GM18907 (cell line): Measurements from ENCODE around the gene MAVS.

ENCODE experiments used
- ATAC-seq: cut with Tn5 transposase; IDR thresholded peaks from one replicate; pipeline ENCODE4 v1.9.1; 2021; ENCODE audit warnings: mild to moderate bottlenecking, moderate library complexity; ENCODE audit not compliant: unreplicated experiment

Gene MAVS

GRCh38 chr20:3846740-3847428 lies at the start of gene MAVS:
Gene MAVS, plus strand, starts transcription at chr20:3846834. Its CDS starts 7,791 bp downstream, at chr20:3854625.
- peak; percentile 91 for ATAC-seq

GRCh38 chr20:3797226-3797545 lies 49.4 kb upstream of the MAVS start:
- no peak for ATAC-seq

GRCh38 chr20:3797592-3798372 lies 48.9 kb upstream of the MAVS start:
- no peak for ATAC-seq

- ATAC-seq, result no peak
Measured at GRCh38 chr20:3798373-3798768, 48.3 kb upstream of the MAVS start.

GRCh38 chr20:3798908-3799248 lies 47.8 kb upstream of the MAVS start:
- ATAC-seq, result no peak

GRCh38 chr20:3800256-3800877 lies 46.3 kb upstream of the MAVS start:
- ATAC-seq, result no peak

GRCh38 chr20:3800878-3801260 lies 45.8 kb upstream of the MAVS start:
- no peak for ATAC-seq

GRCh38 chr20:3801299-3801698 lies 45.3 kb upstream of the MAVS start:
- no peak for ATAC-seq

- ATAC-seq, result no peak
Measured at GRCh38 chr20:3801846-3802245, 44.8 kb upstream of the MAVS start.

- no peak for ATAC-seq
Measured at GRCh38 chr20:3802524-3803239, 44.0 kb upstream of the MAVS start.

GRCh38 chr20:3803289-3803688 lies 43.3 kb upstream of the MAVS start:
- no peak for ATAC-seq

- no peak for ATAC-seq
Measured at GRCh38 chr20:3803854-3804253, 42.8 kb upstream of the MAVS start.

- ATAC-seq, result no peak
Measured at GRCh38 chr20:3804254-3804751, 42.3 kb upstream of the MAVS start.

- ATAC-seq, result no peak
Measured at GRCh38 chr20:3804781-3805180, 41.9 kb upstream of the MAVS start.

GRCh38 chr20:3808544-3808943 lies 38.1 kb upstream of the MAVS start:
- no peak for ATAC-seq

GRCh38 chr20:3811467-3812258 lies 35.0 kb upstream of the MAVS start:
- no peak for ATAC-seq

- no peak for ATAC-seq
Measured at GRCh38 chr20:3812259-3812681, 34.4 kb upstream of the MAVS start.

GRCh38 chr20:3812975-3813847 lies 33.4 kb upstream of the MAVS start:
- ATAC-seq, result no peak

GRCh38 chr20:3813848-3814581 lies 32.6 kb upstream of the MAVS start:
- ATAC-seq, result no peak
